OCI-LY7 (cell line): ENCODE results near the gene AFF2. TPM values are rescaled to one million over a fixed set of nuclear protein-coding genes. Genes with fewer than 3 reads are reported as not detected.

ENCODE experiments used
- BruUV-seq: library from RNA; stranded (reverse); fragments of 400-500 nt; replicated peaks from 2 replicates; lab custom pipeline; 2021; lab: Mats Ljungman, UMichigan
- CTCF ChIA-PET: fragments of 300-600 bp; sonication (Branson Sonifier 250); formaldehyde crosslinking; loops from one replicate; lab custom pipeline; 2022; ENCODE audit warnings: antibody characterized with exemption; ENCODE audit not compliant: unreplicated experiment; lab: Charles Lee
- POLR2A ChIA-PET: fragments of 300-600 bp; sonication (Branson Sonifier 250); formaldehyde crosslinking; loops from one replicate; lab custom pipeline; 2022; ENCODE audit warnings: antibody characterized with exemption; lab: Charles Lee
- DNase-seq: peaks from one replicate; pipeline ENCODE4 v3.0.0-alpha.2; 2015; ENCODE audit warnings: low spot score
- H2AFZ ChIP-seq: fragments of 200-600 bp; sonication (generic), shearing (Covaris generic); 2 replicates; pipeline ENCODE4 v1.6.1; 2014; ENCODE audit warnings: mild to moderate bottlenecking, antibody characterized with exemption, low read length, moderate library complexity
- H3K27ac ChIP-seq: fragments of 200-600 bp; sonication (generic); 2 replicates; pipeline ENCODE4 v1.5.1; 2014; ENCODE audit warnings: mixed run types, low read depth, mild to moderate bottlenecking, moderate library complexity, low read length, inconsistent platforms; ENCODE audit not compliant: poor library complexity, severe bottlenecking
- H3K36me3 ChIP-seq: fragments of 200-600 bp; sonication (generic); 2 replicates; pipeline ENCODE4 v1.6.1; 2014; ENCODE audit warnings: mild to moderate bottlenecking, antibody characterized with exemption, low read length, moderate library complexity, mixed read lengths; ENCODE audit not compliant: insufficient read depth
- H3K4me1 ChIP-seq: fragments of 200-600 bp; sonication (generic); 2 replicates; pipeline ENCODE4 v1.5.1; 2014; ENCODE audit warnings: mild to moderate bottlenecking, low read length; ENCODE audit not compliant: insufficient read depth, poor library complexity, severe bottlenecking
- H3K4me2 ChIP-seq: fragments of 200-600 bp; sonication (generic); 2 replicates; pipeline ENCODE4 v1.6.1; 2014; ENCODE audit warnings: mild to moderate bottlenecking, low read length
- H3K4me3 ChIP-seq: fragments of 200-600 bp; sonication (generic); 2 replicates; pipeline ENCODE4 v1.5.1; 2014; ENCODE audit warnings: mild to moderate bottlenecking, low read depth, low read length; ENCODE audit not compliant: poor library complexity, severe bottlenecking
- H3K79me2 ChIP-seq: fragments of 200-600 bp; sonication (generic); 2 replicates; pipeline ENCODE4 v1.6.1; 2016; ENCODE audit warnings: low read depth, mild to moderate bottlenecking, low read length, moderate library complexity, mixed read lengths; ENCODE audit not compliant: insufficient read depth
- H3K9me2 ChIP-seq: fragments of 200-600 bp; sonication (generic); 2 replicates; pipeline ENCODE4 v1.6.1; 2016; ENCODE audit warnings: mild to moderate bottlenecking, low read length, mixed read lengths; ENCODE audit not compliant: insufficient read depth
- H3K9me3 ChIP-seq: fragments of 200-600 bp; sonication (generic); 2 replicates; pipeline ENCODE4 v1.6.1; 2014; ENCODE audit warnings: mild to moderate bottlenecking, mixed run types, low read length, mixed read lengths
- H4K20me1 ChIP-seq: fragments of 200-600 bp; sonication (generic); 2 replicates; pipeline ENCODE4 v1.6.1; 2014; ENCODE audit warnings: mild to moderate bottlenecking, antibody characterized with exemption, low read length, moderate library complexity, mixed read lengths; ENCODE audit not compliant: insufficient read depth
- EZH2phosphoT487 ChIP-seq: fragments of 200-600 bp; sonication (generic); IDR thresholded peaks from 2 replicates; pipeline ENCODE4 v1.6.1; 2018; ENCODE audit warnings: low read depth, borderline replicate concordance, mild to moderate bottlenecking, mixed run types, antibody characterized with exemption, low read length, moderate library complexity, mixed read lengths
- intact Hi-C: fragments of 100-400 bp; cut with micrococcal nuclease; formaldehyde crosslinking; loops from one replicate; pipeline ENCODE4 v1.10.0; 2022; ENCODE audit not compliant: unreplicated experiment
- total RNA-seq, 2 experiments: library from RNA; depleted of rRNA in 1 of 2; stranded (reverse); fragments of >200 nt in 1 of 2; shearing (Covaris generic) in 1 of 2; gene quantifications; 2 replicates each; pipeline ENCODE4 v1.2.3, GENCODE V29; 2014 to 2022
- TF ChIP-seq, protein P1 (sequence below): fragments of 200-600 bp; sonication (generic); conservative IDR thresholded peaks from 2 replicates; pipeline ENCODE4 v1.5.1; 2014; ENCODE audit warnings: mild to moderate bottlenecking, antibody characterized with exemption, low read length, moderate library complexity, mixed read lengths

Gene AFF2
- total RNA-seq, 2 experiments from 2014 or later, result 102 to 106 TPM

DNA sequence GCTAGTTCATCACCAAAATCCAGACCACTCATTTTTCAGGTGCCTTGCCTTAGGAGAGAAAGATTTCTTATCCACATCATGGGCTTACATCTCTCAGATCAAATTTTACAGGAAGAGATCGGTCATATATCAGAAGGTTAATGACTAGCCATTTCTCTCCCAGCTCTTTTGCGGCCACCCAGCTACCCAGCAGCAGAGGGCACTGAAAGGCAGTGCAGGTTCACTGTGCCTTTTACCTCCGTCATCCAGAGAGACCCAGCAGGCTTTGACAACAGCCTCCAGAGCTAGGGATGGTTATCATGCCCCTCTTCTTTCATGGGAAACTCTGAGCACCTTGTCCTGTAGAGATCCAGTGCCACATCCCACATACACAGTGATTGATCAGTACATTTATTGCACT lies 384.8 kb downstream of the AFF2 start:
- Histone ChIP-seq H3K27ac (no peak overlapping the region), H3K79me2 (no peaks in the 10 kb centered on the region), H3K4me3 (no peak overlapping the region), H2AFZ (no peak overlapping the region), H3K36me3 (peaks cover 40% of the 10 kb centered on the region), H3K4me2 (no peak overlapping the region), H3K9me2 (no peaks in the 10 kb centered on the region), H3K9me3 (no peaks in the 10 kb centered on the region), H4K20me1 (no peaks in the 10 kb centered on the region), H3K4me1 (no peaks in the 10 kb centered on the region)
- no TSS peak for BruUV-seq
- intact Hi-C loops, result no loop called here
- CTCF ChIA-PET, result no interaction called here
- TF ChIP-seq, protein P1, sequence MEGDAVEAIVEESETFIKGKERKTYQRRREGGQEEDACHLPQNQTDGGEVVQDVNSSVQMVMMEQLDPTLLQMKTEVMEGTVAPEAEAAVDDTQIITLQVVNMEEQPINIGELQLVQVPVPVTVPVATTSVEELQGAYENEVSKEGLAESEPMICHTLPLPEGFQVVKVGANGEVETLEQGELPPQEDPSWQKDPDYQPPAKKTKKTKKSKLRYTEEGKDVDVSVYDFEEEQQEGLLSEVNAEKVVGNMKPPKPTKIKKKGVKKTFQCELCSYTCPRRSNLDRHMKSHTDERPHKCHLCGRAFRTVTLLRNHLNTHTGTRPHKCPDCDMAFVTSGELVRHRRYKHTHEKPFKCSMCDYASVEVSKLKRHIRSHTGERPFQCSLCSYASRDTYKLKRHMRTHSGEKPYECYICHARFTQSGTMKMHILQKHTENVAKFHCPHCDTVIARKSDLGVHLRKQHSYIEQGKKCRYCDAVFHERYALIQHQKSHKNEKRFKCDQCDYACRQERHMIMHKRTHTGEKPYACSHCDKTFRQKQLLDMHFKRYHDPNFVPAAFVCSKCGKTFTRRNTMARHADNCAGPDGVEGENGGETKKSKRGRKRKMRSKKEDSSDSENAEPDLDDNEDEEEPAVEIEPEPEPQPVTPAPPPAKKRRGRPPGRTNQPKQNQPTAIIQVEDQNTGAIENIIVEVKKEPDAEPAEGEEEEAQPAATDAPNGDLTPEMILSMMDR, result no peak
- TF ChIP-seq EZH2phosphoT487, result no peak
- POLR2A ChIA-PET, result interaction anchor here (1.1 kb wide), 1 partner anchor 10 kb away, joined by 3 read pairs; no protein-coding TSS in a partner anchor
- no peak for DNase-seq

DNA sequence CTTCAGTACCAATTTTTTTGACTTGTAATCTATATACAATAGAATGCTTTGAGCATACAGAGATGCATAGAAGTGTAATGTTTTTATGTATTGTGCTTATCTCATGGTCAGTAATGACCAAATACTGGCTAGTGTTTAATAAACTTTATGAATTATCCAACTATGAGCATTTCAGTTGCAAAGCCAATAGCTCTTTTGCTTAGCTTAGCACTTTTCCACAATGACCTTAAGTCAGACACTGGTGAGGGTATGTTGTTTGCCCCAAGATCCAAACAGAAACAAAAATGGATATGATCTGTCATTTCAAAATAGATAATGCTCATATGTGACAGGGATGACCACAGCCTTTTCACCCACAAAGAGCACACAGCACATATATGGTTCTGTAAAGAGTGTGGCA lies 393.0 kb downstream of the AFF2 start:
- H3K4me1 ChIP-seq, result no peaks in the 10 kb centered on the region
- no peaks in the 10 kb centered on the region for H3K79me2 ChIP-seq
- TF ChIP-seq, protein P1, result no peak
- TF ChIP-seq EZH2phosphoT487, result no peak
- no peak overlapping the region for H3K4me3 ChIP-seq
- no peaks in the 10 kb centered on the region for H4K20me1 ChIP-seq
- POLR2A ChIA-PET, result no interaction called here
- intact Hi-C loops, result no loop called here
- no peak for DNase-seq
- H3K4me2 ChIP-seq, result no peak overlapping the region
- no peak overlapping the region for H3K27ac ChIP-seq
- no peaks in the 10 kb centered on the region for H3K9me2 ChIP-seq
- H3K36me3 ChIP-seq, result peaks cover 8% of the 10 kb centered on the region
- CTCF ChIA-PET, result no interaction called here
- no peak overlapping the region for H2AFZ ChIP-seq
- no peaks in the 10 kb centered on the region for H3K9me3 ChIP-seq
- no TSS peak for BruUV-seq

DNA sequence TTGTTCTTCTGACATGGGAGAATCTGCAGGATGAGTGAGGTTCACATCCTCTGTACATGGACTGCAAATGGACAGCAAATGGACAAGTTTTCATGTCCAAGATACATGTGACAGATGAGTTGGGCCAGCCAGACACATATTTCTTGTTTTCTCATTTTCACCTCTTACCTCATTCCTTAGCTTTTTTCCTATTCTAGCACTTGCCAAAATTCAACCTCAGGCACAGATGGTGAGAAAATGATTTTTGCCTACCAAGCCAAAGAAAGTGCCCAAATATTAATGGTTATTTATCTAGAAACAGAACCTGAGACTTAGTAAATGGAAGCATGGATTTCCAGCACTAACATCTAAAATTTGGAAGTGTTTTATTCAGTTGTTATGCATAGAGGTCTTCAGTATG lies 402.2 kb downstream of the AFF2 start:
- no TSS peak for BruUV-seq
- Histone ChIP-seq H3K4me3 (no peak overlapping the region), H3K79me2 (no peaks in the 10 kb centered on the region), H4K20me1 (no peaks in the 10 kb centered on the region), H3K36me3 (peaks cover 43% of the 10 kb centered on the region), H3K9me3 (no peaks in the 10 kb centered on the region), H3K9me2 (no peaks in the 10 kb centered on the region), H3K4me1 (no peaks in the 10 kb centered on the region), H2AFZ (no peak overlapping the region), H3K4me2 (no peak overlapping the region), H3K27ac (no peak overlapping the region)
- TF ChIP-seq EZH2phosphoT487, result no peak
- TF ChIP-seq, protein P1, result no peak
- POLR2A ChIA-PET, result no interaction called here
- DNase-seq, result no peak
- intact Hi-C loops, result no loop called here
- CTCF ChIA-PET, result no interaction called here
